Psoas muscle (tissue), 8 donors: Measurements from ENCODE around the gene PRPSAP1. TPM values are rescaled to one million over a fixed set of nuclear protein-coding genes. Genes with fewer than 3 reads are reported as not detected.

Experiments
- ATAC-seq, 4 donors: fragments of 200-7000 bp; cut with Tn5 transposase; one replicate each; pipeline ENCODE4 v1.9.1; 2020; ENCODE audit warnings: moderate library complexity in 3 of 4, mild to moderate bottlenecking in 2 of 4
- DNase-seq, 2 donors: peaks; one replicate each; pipeline ENCODE4 v3.0.0-alpha.2; 2020
- H3K27ac ChIP-seq: fragments of 200-600 bp; one replicate; pipeline ENCODE4 v1.8.0; 2022
- H3K27me3 ChIP-seq, 3 donors: fragments of 200-600 bp in 1 of 3; one replicate each; pipeline versions ENCODE4 v1.6.1 to v1.8.0; 2013 to 2022; ENCODE audit warnings: low read length in 2 of 3, mild to moderate bottlenecking in 2 of 3, moderate library complexity in 1 of 3; ENCODE audit not compliant: insufficient read depth in 3 of 3
- H3K36me3 ChIP-seq, 2 donors: fragments of 200-600 bp in 1 of 2; one replicate each; pipeline versions ENCODE4 v1.6.1 to v1.8.0; 2013 to 2022; ENCODE audit warnings: low read depth in 1 of 2, mild to moderate bottlenecking in 1 of 2, moderate library complexity in 1 of 2; ENCODE audit not compliant: insufficient read depth in 1 of 2
- H3K4me1 ChIP-seq: fragments of 200-600 bp; one replicate; pipeline ENCODE4 v1.8.0; 2022
- H3K4me3 ChIP-seq: fragments of 200-600 bp; one replicate; pipeline ENCODE4 v1.8.0; 2022; ENCODE audit warnings: mild to moderate bottlenecking
- H3K9me3 ChIP-seq: fragments of 200-600 bp; one replicate; pipeline ENCODE4 v1.8.0; 2022
- WGBS, 3 donors: extraction: QIAGEN DNeasy Blood & Tissue Kit; methylation state at CpG; one replicate each; pipeline versions ENCODE4 v1.1.6 to v1.1.7; 2013; 5-methylcytosine and 5-hydroxymethylcytosine counted together
- intact Hi-C, 2 donors: fragments of 100-400 bp; cut with DNase I; formaldehyde crosslinking; loops; one replicate each; pipeline versions ENCODE4 v1.11.0 to v1.14.2; 2022
- polyA plus RNA-seq, 3 donors: library from polyadenylated mRNA; stranded (reverse); fragments of 200-250 nt; gene quantifications; one replicate each; pipeline ENCODE4 v1.2.3, GENCODE V29; 2013
- total RNA-seq, 4 donors: library from RNA; stranded (reverse); fragmentation: NEBNext Ultra II Directional in 2 of 4; extraction: Animal tissue kit (Norgen Biotek cat#: 25700) in 2 of 4; gene quantifications; one replicate each; pipeline versions ENCODE4 v1.2.1 to v1.2.4, GENCODE V29; 2021 to 2023
- TF ChIP-seq, protein P1 (sequence below): fragments of 200-600 bp; IDR thresholded peaks from one replicate; pipeline ENCODE4 v1.8.0; 2022; ENCODE audit warnings: antibody characterized with exemption
- donor health status: healthy with polysubstance abuse.
- donor health status: DM: no; HTN: no; CAD: no; lungs with moderate emphysema.
- donor health status: Bipolar disorder and iron deficiency.
- donor health status: healthy.
- donor health status: DM: yes; HTN: yes; CAD: no.
- donor health status: DM: no; HTN: no; CAD: no.
- donor health status: DM: no; HTN: no; CAD: no.
- donor health status: DM: yes; HTN: yes; CAD: no.

PRPSAP1 gene
- total and polyA plus RNA-seq, 7 donors = 9.5 to 24.7 (median 17.8) TPM

DNA sequence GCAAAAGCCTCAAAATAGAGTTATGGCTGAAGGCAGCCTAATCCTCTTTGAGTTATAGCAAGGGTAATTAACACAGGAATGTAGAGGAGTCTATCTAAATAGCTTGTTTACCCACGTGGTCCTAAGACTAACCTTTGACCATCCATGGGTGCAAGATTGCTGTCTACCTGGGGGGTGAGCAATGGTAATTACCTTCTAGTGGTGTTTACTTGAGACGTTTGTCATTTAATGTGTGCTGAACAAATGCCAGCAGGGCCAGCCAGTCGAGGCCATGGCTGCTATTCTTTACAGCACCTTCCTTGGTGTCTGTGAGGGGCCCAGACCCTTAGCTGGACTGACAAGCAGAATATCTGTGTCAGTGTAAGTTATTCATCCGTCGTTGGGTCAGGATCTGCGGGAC is 13.9 kb upstream of the PRPSAP1 start:
- 75 to 79% (median 75%) methylated on average over 6 of the region's 6 CpGs for WGBS, 3 donors
- intact Hi-C loops = loop anchor here in 1 of 2 donors (10.0 kb wide), 1 partner anchor 53 kb away; no protein-coding TSS in a partner anchor
- ATAC-seq (no peak), DNase-seq (no peak)
- H3K36me3 ChIP-seq = no peaks in the 10 kb centered on the region
- no peak overlapping the region for H3K4me3 ChIP-seq
- TF ChIP-seq, protein P1, sequence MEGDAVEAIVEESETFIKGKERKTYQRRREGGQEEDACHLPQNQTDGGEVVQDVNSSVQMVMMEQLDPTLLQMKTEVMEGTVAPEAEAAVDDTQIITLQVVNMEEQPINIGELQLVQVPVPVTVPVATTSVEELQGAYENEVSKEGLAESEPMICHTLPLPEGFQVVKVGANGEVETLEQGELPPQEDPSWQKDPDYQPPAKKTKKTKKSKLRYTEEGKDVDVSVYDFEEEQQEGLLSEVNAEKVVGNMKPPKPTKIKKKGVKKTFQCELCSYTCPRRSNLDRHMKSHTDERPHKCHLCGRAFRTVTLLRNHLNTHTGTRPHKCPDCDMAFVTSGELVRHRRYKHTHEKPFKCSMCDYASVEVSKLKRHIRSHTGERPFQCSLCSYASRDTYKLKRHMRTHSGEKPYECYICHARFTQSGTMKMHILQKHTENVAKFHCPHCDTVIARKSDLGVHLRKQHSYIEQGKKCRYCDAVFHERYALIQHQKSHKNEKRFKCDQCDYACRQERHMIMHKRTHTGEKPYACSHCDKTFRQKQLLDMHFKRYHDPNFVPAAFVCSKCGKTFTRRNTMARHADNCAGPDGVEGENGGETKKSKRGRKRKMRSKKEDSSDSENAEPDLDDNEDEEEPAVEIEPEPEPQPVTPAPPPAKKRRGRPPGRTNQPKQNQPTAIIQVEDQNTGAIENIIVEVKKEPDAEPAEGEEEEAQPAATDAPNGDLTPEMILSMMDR = no peak
- no peak overlapping the region for H3K27ac ChIP-seq
- peaks cover 0 to 17% (median 0%) of the 10 kb centered on the region in 3 donors for H3K27me3 ChIP-seq
- no peaks in the 10 kb centered on the region for H3K9me3 ChIP-seq
- H3K4me1 ChIP-seq = peaks cover 13% of the 10 kb centered on the region

DNA sequence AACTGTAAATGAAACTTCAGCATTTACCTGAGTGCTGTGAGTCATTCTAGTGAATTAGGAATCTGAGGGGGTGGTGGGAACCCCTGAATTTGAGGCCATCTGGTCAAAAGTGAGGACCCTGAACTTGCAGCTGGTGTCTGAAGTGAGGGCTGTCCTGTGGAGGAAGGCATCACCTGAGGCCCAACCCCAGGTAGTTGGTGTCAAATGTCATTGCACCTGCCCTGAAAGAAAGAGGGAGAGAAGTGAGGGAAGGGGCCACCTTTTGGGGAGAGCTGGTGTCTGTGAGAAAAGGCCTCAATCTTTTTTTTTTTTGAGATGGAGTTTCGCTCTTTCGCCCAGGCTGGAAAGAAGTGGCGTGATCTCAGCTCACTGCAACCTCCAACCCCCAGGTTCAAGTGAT is 12.5 kb upstream of the PRPSAP1 start:
- H3K9me3 ChIP-seq = no peaks in the 10 kb centered on the region
- H3K27me3 ChIP-seq = peaks cover 0 to 17% (median 0%) of the 10 kb centered on the region in 3 donors
- peaks cover 12% of the 10 kb centered on the region for H3K4me1 ChIP-seq
- no peak for DNase-seq
- intact Hi-C loops = loop anchor here in 1 of 2 donors (10.0 kb wide), 1 partner anchor 51 kb away; no protein-coding TSS in a partner anchor
- ATAC-seq = no peak
- TF ChIP-seq, protein P1 = no peak
- H3K4me3 ChIP-seq = no peak overlapping the region
- no peaks in the 10 kb centered on the region for H3K36me3 ChIP-seq
- no peak overlapping the region for H3K27ac ChIP-seq
- 95 to 100% (median 100%) methylated on average over 3 of the region's 3 CpGs for WGBS, 3 donors

DNA sequence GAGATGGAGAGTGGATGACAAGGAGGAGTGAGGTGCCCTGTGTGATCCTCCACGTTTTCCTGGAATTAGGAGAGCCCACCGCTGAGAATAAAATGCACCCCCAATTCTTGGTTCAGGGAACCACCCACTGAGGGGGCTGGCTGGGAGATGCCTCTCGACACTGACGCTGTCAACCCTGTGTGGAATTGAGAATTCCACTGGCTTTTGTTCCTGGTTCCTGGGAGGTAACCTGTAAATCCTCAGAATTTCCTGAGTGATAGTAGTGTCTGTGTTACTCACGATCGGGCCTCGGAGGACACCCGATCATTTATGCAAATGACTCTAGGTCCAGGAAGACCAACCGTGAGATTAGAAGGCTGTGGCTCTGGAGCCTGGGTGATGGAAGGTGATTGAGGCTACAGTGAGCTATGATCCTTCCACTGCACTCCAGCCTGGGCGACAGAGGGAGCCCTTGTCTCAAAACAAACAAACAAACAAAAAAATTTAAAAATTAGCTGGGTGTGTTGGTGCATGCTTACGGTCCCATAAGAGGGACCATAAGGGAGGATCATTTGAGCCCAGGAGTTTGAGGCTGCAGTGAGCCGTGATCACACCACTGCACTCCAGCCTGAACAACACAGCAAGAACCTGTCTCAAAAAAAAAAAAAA is 11.7 kb upstream of the PRPSAP1 start:
- H3K4me3 ChIP-seq = no peak overlapping the region
- peaks cover 0 to 17% (median 0%) of the 10 kb centered on the region in 3 donors for H3K27me3 ChIP-seq
- H3K4me1 ChIP-seq = peaks cover 4% of the 10 kb centered on the region
- no peaks in the 10 kb centered on the region for H3K36me3 ChIP-seq
- 53 to 62% (median 58%) methylated on average over 12 of the region's 12 CpGs for WGBS, 3 donors
- TF ChIP-seq, protein P1 = no peak
- intact Hi-C loops = loop anchor here in 1 of 2 donors (10.0 kb wide), 1 partner anchor 51 kb away; no protein-coding TSS in a partner anchor
- ATAC-seq (no peak), DNase-seq (no peak)
- H3K9me3 ChIP-seq = no peaks in the 10 kb centered on the region
- no peak overlapping the region for H3K27ac ChIP-seq

DNA sequence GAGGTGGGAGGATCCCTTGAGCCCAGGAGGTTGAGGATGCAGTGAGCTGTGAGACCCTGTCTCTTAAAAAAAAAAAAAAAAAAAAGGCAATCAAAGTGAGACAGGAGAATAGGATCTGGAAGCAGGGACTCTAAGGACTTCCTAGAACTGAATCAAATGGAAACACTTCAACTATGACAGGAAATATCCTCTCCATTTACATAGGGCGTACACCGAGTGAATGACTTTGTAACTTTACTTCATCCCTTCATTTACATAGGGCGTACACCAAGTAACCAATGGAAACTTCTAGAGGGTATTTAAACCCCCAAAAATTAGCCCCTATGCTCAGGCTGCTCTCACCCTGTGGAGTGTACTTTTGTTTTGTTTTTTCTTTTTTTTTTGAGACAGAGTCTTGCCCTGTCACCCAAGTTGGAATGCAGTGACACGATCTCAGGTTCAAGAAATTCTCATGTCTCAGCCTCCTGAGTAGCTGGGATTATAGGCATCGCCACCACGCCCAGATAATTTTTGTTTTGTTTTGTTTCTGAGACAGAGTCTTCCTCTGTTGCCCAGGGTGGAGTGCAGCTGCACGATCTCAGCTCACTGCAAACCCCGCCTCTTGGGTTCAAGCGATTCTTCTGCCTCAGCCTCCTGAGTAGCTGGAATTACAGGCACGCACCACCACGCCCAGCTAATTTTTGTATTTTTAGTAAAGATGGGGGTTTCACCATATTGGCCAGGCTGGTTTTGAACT is 9.6 kb upstream of the PRPSAP1 start:
- no peak overlapping the region for H3K4me3 ChIP-seq
- peaks cover 0 to 17% (median 0%) of the 10 kb centered on the region in 3 donors for H3K27me3 ChIP-seq
- no peaks in the 10 kb centered on the region for H3K36me3 ChIP-seq
- TF ChIP-seq, protein P1 = no peak
- no peak overlapping the region for H3K27ac ChIP-seq
- intact Hi-C loops = loop anchor here in 1 of 2 donors (10.0 kb wide), 1 partner anchor 48 kb away; no protein-coding TSS in a partner anchor
- no peak for ATAC-seq
- H3K9me3 ChIP-seq = no peaks in the 10 kb centered on the region
- 78 to 80% (median 80%) methylated on average over 11 of the region's 11 CpGs for WGBS, 3 donors
- no peaks in the 10 kb centered on the region for H3K4me1 ChIP-seq
- DNase-seq = no peak
